Effector CD8-positive, alpha-beta T cell (primary cell): ENCODE data around the gene KRTAP19-8.

Experiments used
- DNase-seq: peaks from one replicate; lab custom pipeline; 2025; lab: John Stamatoyannopoulos, UW
- total RNA-seq, 4 experiments: gene quantifications; one replicate each; lab custom pipeline; 2026; lab: John Stamatoyannopoulos, UW

Gene KRTAP19-8
- 0 reads per million in 4 experiments for total RNA-seq

- DNase-seq: no peak
These were observed at the start of gene KRTAP19-8 for GRCh38 chr21:31038376-31038775. Gene KRTAP19-8, minus strand, starts transcription at chr21:31038476. Its CDS starts 33 bp downstream, at chr21:31038443.

GRCh38 chr21:31087639-31088473, 49.6 kb upstream of the KRTAP19-8 start:
- no peak for DNase-seq

GRCh38 chr21:31084689-31085088, 46.4 kb upstream of the KRTAP19-8 start:
- no peak for DNase-seq

GRCh38 chr21:31078796-31079195, 40.5 kb upstream of the KRTAP19-8 start:
- DNase-seq: no peak

- DNase-seq: no peak
These were observed 39.9 kb upstream of the KRTAP19-8 start for GRCh38 chr21:31078216-31078615.

- no peak for DNase-seq
These were observed 37.6 kb upstream of the KRTAP19-8 start for GRCh38 chr21:31075848-31076247.

- DNase-seq: no peak
These were observed 34.3 kb upstream of the KRTAP19-8 start for GRCh38 chr21:31072533-31072932.

- DNase-seq: no peak
These were observed 26.5 kb upstream of the KRTAP19-8 start for GRCh38 chr21:31064803-31065202.

GRCh38 chr21:31052489-31053142, 14.3 kb upstream of the KRTAP19-8 start:
- no peak for DNase-seq

GRCh38 chr21:31050577-31051157, 12.4 kb upstream of the KRTAP19-8 start:
- DNase-seq: no peak

GRCh38 chr21:31045841-31046240, 7.6 kb upstream of the KRTAP19-8 start:
- DNase-seq: no peak

GRCh38 chr21:31043471-31043870, 5.2 kb upstream of the KRTAP19-8 start:
- no peak for DNase-seq

- DNase-seq: no peak
These were observed 3.8 kb upstream of the KRTAP19-8 start for GRCh38 chr21:31042080-31042464.

- no peak for DNase-seq
These were observed 3.2 kb upstream of the KRTAP19-8 start for GRCh38 chr21:31041295-31042079.

- no peak for DNase-seq
These were observed 3.9 kb downstream of the KRTAP19-8 start for GRCh38 chr21:31034378-31034777.

GRCh38 chr21:31030367-31031106, 7.7 kb downstream of the KRTAP19-8 start:
- no peak for DNase-seq

- no peak for DNase-seq
These were observed 14.6 kb downstream of the KRTAP19-8 start for GRCh38 chr21:31023680-31024079.

GRCh38 chr21:31022306-31022705, 16.0 kb downstream of the KRTAP19-8 start:
- DNase-seq: no peak

GRCh38 chr21:31018232-31018631, 20.0 kb downstream of the KRTAP19-8 start:
- DNase-seq: no peak

- no peak for DNase-seq
These were observed 23.4 kb downstream of the KRTAP19-8 start for GRCh38 chr21:31014891-31015290.
